ENCODE results near the gene CNTNAP2. TPM values are rescaled to one million over a fixed set of nuclear protein-coding genes. Genes with fewer than 3 reads are reported as not detected.

Gene CNTNAP2
- total RNA-seq, 1 donor from 2014 or later, result 4.2 TPM

GRCh38 chr7:147282204-147282603 is 1165.6 kb downstream of the CNTNAP2 start:
- H3K27ac Mint-ChIP-seq, result no peak overlapping the region
- no peaks in the 10 kb centered on the region for H3K36me3 Mint-ChIP-seq
- TF ChIP-seq, protein P1, sequence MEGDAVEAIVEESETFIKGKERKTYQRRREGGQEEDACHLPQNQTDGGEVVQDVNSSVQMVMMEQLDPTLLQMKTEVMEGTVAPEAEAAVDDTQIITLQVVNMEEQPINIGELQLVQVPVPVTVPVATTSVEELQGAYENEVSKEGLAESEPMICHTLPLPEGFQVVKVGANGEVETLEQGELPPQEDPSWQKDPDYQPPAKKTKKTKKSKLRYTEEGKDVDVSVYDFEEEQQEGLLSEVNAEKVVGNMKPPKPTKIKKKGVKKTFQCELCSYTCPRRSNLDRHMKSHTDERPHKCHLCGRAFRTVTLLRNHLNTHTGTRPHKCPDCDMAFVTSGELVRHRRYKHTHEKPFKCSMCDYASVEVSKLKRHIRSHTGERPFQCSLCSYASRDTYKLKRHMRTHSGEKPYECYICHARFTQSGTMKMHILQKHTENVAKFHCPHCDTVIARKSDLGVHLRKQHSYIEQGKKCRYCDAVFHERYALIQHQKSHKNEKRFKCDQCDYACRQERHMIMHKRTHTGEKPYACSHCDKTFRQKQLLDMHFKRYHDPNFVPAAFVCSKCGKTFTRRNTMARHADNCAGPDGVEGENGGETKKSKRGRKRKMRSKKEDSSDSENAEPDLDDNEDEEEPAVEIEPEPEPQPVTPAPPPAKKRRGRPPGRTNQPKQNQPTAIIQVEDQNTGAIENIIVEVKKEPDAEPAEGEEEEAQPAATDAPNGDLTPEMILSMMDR (IDR thresholded peaks at IDR 0.05; ENCODE audit: unreplicated experiment), result no peak
- no peaks in the 10 kb centered on the region for H3K27me3 Mint-ChIP-seq (ENCODE audit: low read depth)
- no peaks in the 10 kb centered on the region for H3K4me1 Mint-ChIP-seq
- H3K4me3 Mint-ChIP-seq, result no peak overlapping the region
- DNase-seq (ENCODE audit: low spot score in 2 of 2, unreplicated experiment in 2 of 2), result no peak
- no peaks in the 10 kb centered on the region for H3K9me3 Mint-ChIP-seq

- H3K27me3 Mint-ChIP-seq (ENCODE audit: low read depth), result peaks cover 9% of the 10 kb centered on the region
- no peak overlapping the region for H3K4me3 Mint-ChIP-seq
- peaks cover 11% of the 10 kb centered on the region for H3K4me1 Mint-ChIP-seq
- TF ChIP-seq, protein P1 (IDR thresholded peaks at IDR 0.05; ENCODE audit: unreplicated experiment), result no peak
- no peaks in the 10 kb centered on the region for H3K9me3 Mint-ChIP-seq
- H3K27ac Mint-ChIP-seq, result no peak overlapping the region
- no peak for DNase-seq (ENCODE audit: low spot score in 2 of 2, unreplicated experiment in 2 of 2)
- no peaks in the 10 kb centered on the region for H3K36me3 Mint-ChIP-seq
These were observed 1179.6 kb downstream of the CNTNAP2 start for GRCh38 chr7:147296201-147296600.

- H3K27ac Mint-ChIP-seq, result no peak overlapping the region
- no peaks in the 10 kb centered on the region for H3K9me3 Mint-ChIP-seq
- no peak for DNase-seq (ENCODE audit: low spot score in 2 of 2, unreplicated experiment in 2 of 2)
- H3K4me1 Mint-ChIP-seq, result peaks cover 11% of the 10 kb centered on the region
- no peaks in the 10 kb centered on the region for H3K36me3 Mint-ChIP-seq
- H3K4me3 Mint-ChIP-seq, result no peak overlapping the region
- TF ChIP-seq, protein P1 (IDR thresholded peaks at IDR 0.05; ENCODE audit: unreplicated experiment), result no peak
- H3K27me3 Mint-ChIP-seq (ENCODE audit: low read depth), result peaks cover 8% of the 10 kb centered on the region
These were observed 1180.4 kb downstream of the CNTNAP2 start for GRCh38 chr7:147296986-147297385.

DNA sequence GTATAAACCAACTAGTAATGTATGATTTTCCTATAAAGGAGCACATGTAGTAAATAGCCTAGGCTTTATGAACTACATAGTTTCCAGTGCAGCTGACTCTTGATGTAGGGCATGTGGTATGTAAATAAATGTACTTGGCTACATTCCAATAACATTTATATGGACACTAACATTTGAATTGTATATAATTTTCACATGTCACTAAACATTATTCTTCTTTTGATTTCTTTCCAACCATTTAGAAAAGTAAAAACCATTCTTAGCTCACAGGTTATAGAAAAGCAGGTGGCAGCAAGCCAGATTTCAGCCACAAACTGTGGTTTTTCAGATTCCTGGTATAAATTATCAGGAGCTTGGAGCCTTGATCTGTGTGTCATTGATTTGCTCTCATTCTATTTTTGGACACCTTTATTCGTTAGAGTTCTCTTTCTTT is 1182.0 kb downstream of the CNTNAP2 start:
- H3K36me3 Mint-ChIP-seq, result no peaks in the 10 kb centered on the region
- TF ChIP-seq, protein P1 (IDR thresholded peaks at IDR 0.05; ENCODE audit: unreplicated experiment), result no peak
- H3K27ac Mint-ChIP-seq, result no peak overlapping the region
- no peak for DNase-seq (ENCODE audit: low spot score in 2 of 2, unreplicated experiment in 2 of 2)
- H3K9me3 Mint-ChIP-seq, result no peaks in the 10 kb centered on the region
- H3K4me1 Mint-ChIP-seq, result peaks cover 11% of the 10 kb centered on the region
- H3K27me3 Mint-ChIP-seq (ENCODE audit: low read depth), result peaks cover 4% of the 10 kb centered on the region
- H3K4me3 Mint-ChIP-seq, result no peak overlapping the region

DNA sequence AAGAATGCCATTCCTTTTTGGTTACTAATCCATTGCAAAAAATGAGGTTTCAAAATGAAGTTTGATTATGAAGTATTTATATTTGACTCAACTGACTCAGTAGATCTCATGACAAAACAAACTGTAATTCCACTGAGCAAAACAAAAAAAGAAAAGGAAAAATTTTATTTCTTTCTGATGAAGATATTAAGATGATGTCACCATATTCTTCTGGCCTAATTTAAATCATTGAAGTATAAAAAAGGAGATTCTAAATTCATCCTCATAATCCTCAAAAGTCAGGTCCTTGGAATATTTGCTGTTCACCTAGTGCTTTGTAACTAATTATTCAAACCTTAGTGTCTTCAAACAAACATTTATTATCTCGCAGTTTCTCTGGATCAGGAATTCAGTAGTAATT is 1183.7 kb downstream of the CNTNAP2 start:
- TF ChIP-seq, protein P1 (IDR thresholded peaks at IDR 0.05; ENCODE audit: unreplicated experiment), result no peak
- no peaks in the 10 kb centered on the region for H3K9me3 Mint-ChIP-seq
- H3K4me3 Mint-ChIP-seq, result no peak overlapping the region
- peaks cover 6% of the 10 kb centered on the region for H3K27me3 Mint-ChIP-seq (ENCODE audit: low read depth)
- H3K4me1 Mint-ChIP-seq, result peaks cover 14% of the 10 kb centered on the region
- no peak overlapping the region for H3K27ac Mint-ChIP-seq
- DNase-seq (ENCODE audit: low spot score in 2 of 2, unreplicated experiment in 2 of 2), result no peak
- H3K36me3 Mint-ChIP-seq, result no peaks in the 10 kb centered on the region

GRCh38 chr7:147304376-147304775 is 1187.8 kb downstream of the CNTNAP2 start:
- no peaks in the 10 kb centered on the region for H3K9me3 Mint-ChIP-seq
- no peak overlapping the region for H3K27ac Mint-ChIP-seq
- TF ChIP-seq, protein P1 (IDR thresholded peaks at IDR 0.05; ENCODE audit: unreplicated experiment), result no peak
- no peak overlapping the region for H3K4me3 Mint-ChIP-seq
- H3K4me1 Mint-ChIP-seq, result peaks cover 4% of the 10 kb centered on the region
- no peaks in the 10 kb centered on the region for H3K36me3 Mint-ChIP-seq
- peaks cover 2% of the 10 kb centered on the region for H3K27me3 Mint-ChIP-seq (ENCODE audit: low read depth)
- DNase-seq (ENCODE audit: low spot score in 2 of 2, unreplicated experiment in 2 of 2), result no peak
